Limb (tissue), 2 donors: ENCODE measurements around the gene UBALD2.
"Not testable (repeated sequence)": the region's sequence is repeated elsewhere in the genome, so short reads cannot be mapped to it uniquely, and the experiment has no call there.

Experiments used
- DNase-seq, 2 donors: peaks; one replicate each; pipeline ENCODE4 v3.0.0-alpha.2; 2016; ENCODE audit errors: extremely low spot score in 2 of 2

Gene UBALD2

DNA sequence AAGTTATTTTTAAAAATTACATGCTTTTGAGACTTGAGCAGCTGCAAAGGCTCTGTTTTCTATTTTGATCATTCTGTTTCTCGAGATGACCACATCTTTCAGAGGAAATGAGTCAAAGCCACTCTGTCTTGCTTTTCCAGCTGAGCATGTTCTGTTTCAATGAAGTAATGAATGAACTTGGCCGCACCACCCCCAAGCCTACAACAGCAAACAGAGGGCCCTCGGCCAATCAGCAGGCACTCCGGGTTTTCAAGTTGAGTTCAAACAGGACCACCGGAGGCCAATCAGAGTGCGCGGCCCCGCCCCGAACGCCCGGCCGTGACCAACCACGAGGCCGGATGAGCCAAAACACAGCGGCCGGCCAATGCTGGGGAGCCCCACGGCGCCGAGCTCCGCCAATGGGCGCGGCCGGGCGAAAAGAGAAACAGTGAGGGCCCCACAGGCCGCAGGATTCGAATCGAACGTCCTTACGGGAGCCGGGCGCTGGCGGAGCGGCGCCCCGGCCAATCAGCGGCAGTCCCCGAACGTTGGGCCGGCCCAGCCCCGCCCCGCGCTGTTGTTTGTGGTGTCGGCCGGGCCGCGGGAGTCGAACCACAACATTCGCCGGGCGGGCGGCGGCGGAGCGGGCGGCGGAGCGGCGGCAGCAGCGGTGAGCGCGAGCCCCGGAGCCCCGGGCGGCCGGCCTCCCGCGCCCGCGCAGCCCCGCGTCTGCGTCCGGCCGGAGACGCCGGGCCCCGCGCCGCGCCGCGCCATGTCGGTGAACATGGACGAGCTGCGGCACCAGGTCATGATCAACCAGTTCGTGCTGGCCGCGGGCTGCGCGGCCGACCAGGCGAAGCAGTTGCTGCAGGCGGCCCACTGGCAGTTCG lies at the start of gene UBALD2:
Gene UBALD2 (plus strand): TSS at position 594 of the 869 bp plus-strand sequence. CDS start 158 bp downstream, at position 752.
- peak; percentile 97 to 99 for DNase-seq

DNA sequence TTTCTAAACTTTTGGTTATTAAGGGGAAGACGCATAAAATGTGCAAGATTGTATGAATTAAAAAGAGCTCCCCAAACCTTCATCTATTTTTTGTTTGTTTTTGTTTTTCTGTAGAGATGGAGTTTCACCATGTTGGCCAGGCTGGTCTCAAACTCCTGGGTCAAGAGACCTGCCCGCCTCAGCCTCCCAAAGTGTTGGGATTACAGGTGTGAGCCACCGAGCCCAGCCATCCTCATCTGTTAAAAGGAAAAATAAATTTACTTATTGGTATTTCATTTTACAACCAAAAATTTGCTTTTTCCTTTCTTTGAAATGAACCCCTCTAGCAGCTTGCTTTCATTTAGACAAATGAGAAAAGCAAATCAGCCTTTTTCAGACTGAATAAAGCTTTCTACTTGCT lies 48.1 kb upstream of the UBALD2 start:
- DNase-seq = no peak

DNA sequence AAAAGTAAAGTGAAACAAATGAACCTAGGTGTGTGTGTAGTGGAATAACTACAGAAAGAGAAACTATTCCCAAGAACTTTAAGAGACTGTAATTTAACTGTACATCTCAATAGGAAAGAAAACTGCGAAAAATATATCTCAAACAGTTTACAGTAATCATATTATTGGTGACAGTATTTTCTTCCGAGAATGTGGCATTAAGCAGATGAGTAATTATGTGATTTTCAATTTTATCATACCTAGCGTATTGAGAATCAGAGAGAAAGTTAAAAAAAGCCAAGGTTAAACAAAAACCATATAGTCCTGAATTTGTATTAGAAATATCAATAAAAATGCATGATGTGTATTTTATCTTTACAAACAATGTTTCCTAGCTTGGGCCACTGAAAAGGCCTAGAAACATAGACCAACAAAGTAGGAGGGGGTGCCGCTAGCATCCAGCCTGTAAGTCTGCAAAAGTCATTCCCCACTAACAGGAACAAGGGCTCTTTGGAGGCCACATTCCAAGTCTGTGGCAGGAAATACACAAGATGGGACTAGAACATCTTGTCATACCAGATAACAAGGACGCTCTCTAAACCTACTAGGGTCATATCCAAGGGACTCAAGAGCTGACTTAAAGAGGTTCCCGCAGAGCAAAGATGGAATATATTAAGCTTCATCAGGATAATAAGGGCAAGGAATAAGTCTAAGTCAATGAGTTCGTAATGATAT lies 45.3 kb upstream of the UBALD2 start:
- DNase-seq = no peak

DNA sequence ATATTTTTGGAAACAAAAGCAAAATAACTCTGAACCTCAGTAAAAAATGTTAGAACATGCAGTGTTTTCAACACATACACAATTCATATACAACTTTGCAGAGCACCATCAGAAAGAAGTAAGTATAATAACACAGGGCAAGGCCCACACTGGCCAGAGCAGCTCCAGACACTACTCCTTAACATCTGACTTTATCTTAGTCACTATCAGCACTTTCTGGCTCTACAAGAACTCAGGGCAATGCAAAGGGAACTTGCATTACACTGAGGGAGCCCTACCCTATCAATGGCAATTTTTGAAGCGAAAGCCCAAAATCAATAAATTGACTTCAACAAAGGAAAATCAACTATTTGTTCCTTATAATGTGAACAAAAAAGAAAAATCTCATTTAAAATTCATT lies 41.3 kb upstream of the UBALD2 start:
- DNase-seq = no peak

DNA sequence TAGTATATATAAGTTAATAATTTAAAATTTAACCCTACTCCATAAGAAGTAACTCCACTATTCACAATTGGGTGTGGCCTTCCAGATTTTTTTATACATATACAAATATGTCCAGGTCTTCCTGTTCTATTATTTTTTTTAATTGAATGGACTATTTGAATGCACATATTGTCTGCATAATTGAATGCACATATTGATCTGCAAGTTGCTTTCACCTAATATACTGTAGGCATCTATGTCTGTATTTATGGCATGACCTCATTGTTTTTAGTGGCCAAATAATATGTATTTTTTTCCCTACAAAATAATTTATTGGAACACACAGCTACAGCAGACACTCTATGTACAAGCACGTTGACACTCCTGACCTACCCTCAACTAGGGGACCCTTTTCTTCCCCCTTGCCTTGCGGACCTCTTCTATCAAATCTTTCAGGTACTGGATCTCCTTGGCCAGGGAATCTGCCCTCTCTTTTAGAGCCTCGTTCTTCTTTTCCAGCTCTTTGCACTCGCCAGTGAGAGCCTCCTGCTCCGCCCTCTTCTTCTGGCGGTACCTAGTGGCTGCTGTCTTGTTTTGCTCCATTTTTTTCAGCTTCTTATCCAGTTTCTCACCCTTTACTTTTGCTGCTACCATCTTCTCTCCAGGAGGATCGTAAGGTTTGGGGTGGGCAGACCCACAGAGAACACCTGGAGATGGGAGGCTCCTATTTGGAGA lies 39.6 kb upstream of the UBALD2 start:
- DNase-seq = not testable (repeated sequence)

DNA sequence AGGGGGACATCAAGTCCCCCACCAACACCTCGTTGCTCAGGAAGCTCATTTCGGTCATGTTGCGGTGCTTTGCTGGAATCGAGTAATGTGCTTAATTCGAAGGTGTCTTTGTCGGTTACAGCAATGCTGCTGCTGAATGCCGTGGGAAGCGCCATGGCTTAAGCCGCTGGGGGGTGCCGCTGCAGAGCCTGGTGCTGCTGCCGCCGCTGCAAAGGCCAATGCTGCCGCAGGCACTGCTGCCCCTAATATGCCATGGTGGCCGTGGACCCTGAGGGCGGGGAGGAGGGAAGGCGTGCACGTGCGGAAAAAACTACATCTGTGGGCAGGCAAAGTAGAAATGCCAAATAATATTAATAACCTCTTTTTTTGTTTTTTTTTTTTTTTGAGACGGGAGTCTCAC lies 38.4 kb upstream of the UBALD2 start:
- not testable (repeated sequence) for DNase-seq

DNA sequence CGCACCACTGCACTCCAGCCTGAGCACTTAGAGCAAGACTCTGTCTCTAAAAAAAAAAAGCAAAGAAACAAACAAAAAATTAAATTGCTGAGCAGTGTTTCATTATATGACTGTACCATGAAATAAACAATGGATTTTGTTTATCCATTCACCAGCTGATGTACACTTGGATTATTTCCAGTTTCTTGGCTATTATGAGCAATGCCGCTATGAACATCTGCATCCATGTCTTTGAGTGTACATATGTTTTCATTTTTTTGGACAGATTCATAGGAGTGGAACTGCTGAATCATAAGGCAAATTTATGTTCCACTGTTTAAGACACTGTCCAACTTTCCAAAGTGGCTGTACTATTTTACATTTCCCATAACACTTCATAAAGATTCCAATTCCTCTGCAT lies 32.8 kb upstream of the UBALD2 start:
- peak in 1 of 2 donors; percentile 68 for DNase-seq

DNA sequence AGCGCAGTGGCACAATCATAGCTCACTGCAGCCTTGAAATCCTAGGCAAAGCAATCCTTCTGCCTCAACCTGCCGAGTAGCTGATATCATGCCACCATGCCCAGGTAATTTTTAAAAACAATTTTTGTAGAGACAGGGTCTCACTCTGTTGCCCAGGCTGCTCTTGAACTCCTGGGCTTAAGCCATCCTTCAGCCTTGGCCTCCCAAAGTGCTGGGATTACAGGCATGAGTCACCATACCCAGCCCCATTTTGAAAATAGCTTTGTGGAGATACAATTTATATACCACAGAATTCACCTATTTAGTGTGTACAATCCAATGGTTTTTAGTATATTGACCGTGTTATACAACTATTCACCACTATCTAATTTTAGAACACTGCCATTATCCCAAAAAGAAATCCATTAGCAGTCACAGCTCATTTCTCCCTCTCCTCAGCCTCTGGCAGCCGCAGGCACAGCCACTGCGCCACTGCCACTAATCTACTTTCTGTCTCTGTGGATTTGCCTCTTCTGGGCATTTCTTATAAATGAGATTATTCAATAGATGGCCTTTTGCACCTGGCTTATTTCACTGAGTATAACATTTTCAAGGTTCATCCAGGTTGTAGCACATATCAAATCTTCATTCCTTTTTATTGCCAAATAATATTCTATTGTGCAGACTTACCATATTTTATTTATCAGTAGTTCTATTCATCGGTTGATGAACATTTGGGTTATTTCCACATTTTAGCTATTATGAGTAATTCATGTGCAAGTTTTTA lies 31.4 kb upstream of the UBALD2 start:
- no peak for DNase-seq

DNA sequence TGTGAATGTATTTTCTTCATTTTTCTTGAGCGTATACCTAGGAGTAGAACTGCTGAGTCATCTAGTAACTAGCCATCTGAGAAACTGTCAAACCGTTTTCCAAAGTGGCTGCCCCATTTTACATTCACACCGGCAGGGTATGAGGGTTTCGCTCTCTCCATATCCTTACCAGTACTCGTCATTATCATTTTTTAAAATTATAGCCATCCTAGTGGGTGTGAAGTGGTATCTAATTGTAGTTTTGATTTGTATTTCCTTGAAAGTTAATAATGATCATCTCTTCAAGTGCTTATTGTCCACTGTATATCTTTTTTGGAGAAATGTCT lies 30.8 kb upstream of the UBALD2 start:
- no peak for DNase-seq

DNA sequence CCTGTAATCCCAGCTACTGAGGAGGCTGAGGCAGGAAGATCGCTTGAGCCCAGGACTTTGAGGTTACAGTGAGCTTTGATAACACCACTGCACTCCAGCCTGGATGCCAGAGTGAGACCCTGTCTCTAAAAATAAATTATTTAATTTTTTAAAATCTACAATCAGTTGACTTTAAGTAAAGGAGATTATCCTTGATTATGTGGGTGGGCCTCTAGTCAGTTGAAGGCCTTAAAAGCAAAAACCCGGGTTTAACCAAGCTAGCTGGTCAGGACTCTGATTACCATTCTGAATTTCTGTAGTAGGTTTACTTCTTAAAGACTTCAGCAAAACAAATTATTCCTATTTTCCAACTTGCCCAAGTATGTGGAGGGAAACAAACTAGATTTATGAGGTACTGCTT lies 29.3 kb upstream of the UBALD2 start:
- DNase-seq = no peak

DNA sequence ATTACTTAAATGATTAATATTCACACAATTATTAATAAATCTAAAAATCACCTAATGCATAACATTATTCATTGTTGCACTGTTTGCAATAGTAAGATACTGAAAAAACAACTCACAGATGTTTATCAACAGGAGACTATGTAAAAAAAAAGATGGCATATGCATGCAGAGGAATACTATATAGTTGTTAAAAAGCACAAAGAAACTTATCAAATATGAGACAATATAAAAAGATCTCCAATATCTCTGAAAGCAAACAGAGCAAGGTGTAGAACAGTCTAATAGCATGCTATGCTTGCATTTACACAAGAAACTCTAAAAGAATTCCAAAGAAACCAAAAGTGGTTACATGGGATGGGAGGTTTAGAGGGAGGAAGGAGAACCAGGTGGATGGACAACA lies 28.5 kb upstream of the UBALD2 start:
- DNase-seq = no peak

DNA sequence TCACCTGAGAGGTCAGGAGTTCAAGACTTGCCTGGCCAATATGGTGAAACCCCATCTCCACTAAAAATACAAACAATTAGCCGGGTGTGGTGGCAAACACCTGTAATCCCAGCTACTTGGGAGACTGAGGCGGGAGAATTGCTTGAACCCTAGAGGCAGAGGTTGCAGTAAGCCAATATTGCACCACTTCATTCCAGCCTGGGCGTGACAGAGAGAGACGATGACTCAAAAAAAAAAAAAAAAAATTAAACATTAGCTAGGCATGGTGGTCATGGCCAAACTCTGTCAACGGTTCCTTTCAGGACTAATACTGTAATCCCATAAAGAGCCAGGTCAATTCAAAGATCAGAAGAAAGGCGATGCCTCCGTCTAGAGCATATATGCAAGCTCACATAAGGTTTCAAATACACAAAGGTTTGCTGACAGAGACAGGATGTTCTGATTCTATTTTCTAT lies 27.3 kb upstream of the UBALD2 start:
- no peak for DNase-seq

DNA sequence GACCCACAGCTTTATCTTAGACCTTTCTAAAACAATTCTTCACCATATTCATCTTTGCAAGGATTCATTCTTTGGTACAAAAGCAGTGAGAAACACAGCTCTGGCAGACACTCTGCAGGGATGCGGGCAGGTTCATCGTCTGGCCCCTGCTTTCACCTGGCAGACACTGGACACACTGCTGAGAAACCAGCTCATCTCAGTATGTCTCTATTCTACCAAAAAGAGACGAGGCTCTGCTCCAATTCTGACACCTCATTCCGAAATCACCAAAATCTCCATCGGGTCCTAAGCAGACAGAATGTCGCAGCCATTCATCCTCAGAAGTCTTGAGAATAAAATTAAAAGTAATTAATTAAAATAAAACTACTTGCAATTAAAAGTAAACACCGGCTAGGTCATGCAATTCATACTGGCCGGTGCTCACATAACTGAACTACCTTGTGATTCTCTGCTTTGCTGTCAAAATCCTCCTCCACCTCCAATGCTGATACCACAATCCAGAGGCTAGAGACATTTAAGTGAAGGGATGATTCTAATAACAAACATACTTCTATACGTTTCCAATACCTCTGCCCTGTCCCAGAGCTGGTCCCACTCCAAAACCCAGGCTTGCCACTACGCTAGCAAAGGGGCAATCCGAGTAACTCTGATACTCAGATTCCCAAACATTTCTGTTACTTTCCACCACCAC lies 26.2 kb upstream of the UBALD2 start:
- no peak for DNase-seq

DNA sequence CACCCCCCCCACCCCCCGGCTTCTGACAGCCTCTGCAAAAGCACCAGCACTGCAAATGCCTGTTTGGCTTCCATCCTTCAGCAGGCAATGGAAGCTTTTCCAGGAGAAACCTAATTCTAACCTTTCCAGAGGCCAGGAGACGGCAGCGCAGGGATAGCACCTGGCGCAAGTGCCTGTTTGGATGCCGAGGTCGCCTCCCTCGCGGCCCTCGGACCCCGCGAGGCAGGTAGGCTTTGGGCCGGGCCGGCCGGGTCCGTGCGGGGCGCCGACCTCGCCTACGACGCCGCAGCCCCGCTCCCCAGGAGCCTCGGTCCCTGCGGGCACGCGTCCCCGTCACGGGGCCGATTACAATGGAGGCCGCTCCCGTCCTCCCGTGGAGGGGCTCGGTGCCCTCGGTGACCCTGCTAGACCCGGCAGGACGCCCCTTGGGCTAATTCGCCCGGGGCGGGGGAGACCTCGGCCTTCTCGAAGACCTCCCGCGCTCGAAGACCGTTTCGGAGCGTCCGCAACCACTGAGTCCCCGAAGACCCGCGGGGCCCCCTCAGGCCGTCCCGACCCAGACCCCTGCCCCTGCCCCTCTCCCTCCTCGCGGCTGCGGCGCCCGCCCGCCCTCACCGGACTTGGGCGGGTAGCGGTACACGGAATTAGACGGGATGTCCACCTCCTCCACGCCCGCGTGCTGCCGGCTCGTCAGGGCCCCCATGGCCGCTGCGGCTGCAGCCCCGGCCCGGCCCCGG lies 25.4 kb upstream of the UBALD2 start:
- DNase-seq = peak in 1 of 2 donors; percentile 48

DNA sequence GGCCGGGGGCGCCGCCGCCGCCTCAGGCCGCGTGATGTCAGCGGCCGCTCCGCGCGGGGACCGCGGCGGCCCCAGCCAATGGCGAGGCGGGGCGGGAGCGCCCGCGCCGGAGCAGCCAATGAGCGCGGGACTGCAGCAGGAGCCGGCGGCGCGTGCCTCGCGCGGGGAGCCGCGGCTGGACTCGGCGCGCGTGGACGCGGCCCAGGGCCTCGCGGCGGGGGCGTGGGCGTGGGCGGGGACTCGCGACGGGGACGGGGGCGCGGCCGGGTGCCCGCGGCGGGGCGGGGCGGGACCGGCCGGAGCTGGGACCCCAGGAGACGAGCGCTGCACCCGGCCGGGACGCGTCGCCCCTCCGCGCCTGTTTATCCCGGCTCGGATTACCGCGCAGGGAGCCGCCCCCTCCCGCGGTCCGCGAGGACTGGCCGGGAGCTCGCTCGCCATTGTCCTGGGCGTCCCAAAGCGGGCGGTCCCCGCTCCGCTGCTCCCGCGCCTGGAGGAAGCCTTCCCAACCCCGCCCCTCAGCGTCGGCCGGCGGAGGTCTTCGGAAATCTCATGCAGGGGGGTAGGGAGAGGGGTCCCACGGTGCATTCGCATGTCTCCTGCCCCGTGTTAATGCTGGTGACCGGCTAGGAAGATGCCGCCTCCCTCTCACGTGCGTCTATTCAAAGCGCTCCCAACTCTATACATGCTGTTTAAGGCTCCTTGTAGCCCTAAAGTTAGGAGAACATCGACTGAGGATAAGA lies 24.5 kb upstream of the UBALD2 start, which contains the start of gene RNF157:
Gene RNF157 (minus strand): TSS at position 33 of the 743 bp plus-strand sequence. CDS start 253 bp downstream, outside the sequence.
- peak; percentile 51 to 79 for DNase-seq

DNA sequence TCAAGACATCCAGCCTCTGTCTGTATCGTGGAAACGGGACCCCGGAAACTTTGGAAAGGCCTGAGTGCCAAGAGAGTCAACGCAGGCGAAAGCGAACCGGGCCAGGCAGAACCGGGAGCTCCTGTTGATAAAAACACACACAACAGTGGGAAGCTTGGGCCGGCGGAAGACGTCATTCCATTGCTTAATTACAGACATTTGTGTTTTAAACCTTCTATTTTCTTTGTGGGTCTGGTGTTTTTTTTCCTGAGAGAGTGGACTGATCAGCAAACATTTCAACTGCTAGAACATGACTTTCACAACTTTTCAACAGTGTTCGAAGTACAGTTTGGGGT lies 24.0 kb upstream of the UBALD2 start:
- DNase-seq = no peak

DNA sequence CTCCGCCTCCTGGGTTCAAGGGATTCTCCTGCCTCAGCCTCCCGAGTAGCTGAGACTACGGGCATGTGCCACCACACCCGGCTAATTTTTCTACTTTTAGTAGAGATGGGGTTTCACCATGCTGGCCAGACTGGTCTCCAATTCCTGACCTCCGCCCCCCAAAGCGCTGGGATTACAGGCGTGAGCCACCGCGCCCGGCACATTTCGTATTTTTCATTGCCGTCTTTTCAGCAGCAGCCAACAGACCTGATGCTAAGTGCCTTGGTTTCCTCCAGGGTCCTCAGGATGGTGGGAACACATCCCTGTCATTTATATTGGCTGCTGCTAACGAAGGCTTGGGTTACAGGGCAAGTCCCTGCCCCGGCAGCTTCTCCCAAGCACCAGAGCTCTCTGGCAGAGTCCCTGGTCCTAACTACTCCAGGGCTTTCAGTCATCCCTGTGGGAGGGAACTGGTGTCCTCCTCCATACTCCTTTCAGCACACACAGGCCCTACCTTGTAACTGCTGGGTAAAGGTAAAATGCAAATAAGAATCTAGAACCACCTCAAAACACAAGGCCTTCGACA lies 23.4 kb upstream of the UBALD2 start:
- DNase-seq = no peak

DNA sequence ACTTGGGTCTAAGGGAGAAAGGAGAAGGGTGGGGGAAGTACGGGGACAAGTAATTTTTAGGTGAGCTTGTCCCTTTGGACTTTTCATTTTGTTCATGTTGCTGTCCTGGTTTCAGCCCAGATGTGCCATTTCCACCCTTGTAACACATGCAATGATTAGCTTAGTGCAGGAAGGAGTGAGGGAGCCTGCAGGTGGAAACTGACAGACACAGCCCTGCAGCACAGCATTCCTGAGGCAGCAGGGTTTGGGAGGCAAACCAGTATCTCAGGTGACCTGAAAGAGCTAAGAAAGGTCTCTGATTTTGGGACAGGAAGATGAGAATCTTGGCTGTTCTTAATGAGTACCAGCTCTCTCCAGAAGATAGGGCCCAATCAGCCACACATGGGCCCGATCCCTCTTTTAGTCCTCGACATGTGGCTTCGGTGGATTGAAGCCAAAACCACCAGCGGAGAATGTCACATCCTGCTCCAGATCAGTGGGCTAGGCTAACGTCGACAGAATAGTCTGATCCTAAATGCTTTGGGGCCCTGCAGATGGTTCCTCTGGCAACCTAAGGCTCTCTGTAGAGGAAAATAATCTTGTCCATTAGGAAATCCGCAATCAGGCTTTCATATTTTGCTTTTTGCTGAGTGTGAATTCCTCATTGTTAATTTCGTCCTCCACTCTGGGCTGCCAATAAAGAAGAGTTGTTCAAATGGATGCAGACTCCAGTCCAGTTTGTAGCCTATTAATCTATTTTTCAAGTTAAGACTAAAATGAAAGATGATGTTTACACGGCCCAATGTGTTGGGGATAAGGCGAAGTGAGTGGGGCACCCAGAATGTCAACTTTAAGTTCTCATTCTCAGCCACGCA lies 21.1 kb upstream of the UBALD2 start:
- DNase-seq = no peak
